Measurements from ENCODE around the gene CNNM1.

- TF ChIP-seq POLR2A (IDR thresholded peaks at IDR 0.05; ENCODE audit: low read length) (no peak), GATA1 (IDR thresholded peaks at IDR 0.05; ENCODE audit: low read depth, low read length) (no peak)
Observed at GRCh38 chr10:99412099-99412498, 82.9 kb downstream of the CNNM1 start.

Data from erythroblast (primary cell).